GM19468 (cell line): Measurements from ENCODE around the gene EFCAB6.

ENCODE experiments used
- ATAC-seq: cut with Tn5 transposase; IDR thresholded peaks from one replicate; pipeline ENCODE4 v1.9.1; 2021; ENCODE audit warnings: mild to moderate bottlenecking, moderate library complexity, moderate number of reproducible peaks; ENCODE audit not compliant: unreplicated experiment; ENCODE audit errors: extremely low read depth

Gene EFCAB6

GRCh38 chr22:43812149-43812842 is at the start of gene EFCAB6:
EFCAB6 (minus strand) TSS chr22:43812305; CDS start chr22:43782318, 29,987 bp downstream.
- ATAC-seq, result peak; percentile 55

- ATAC-seq, result no peak
Observed at GRCh38 chr22:43861529-43861928, 49.4 kb upstream of the EFCAB6 start.

GRCh38 chr22:43860831-43861230 is 48.7 kb upstream of the EFCAB6 start:
- ATAC-seq, result no peak

GRCh38 chr22:43860126-43860525 is 48.0 kb upstream of the EFCAB6 start:
- ATAC-seq, result no peak

- no peak for ATAC-seq
Observed at GRCh38 chr22:43859621-43860020, 47.5 kb upstream of the EFCAB6 start.

- ATAC-seq, result no peak
Observed at GRCh38 chr22:43859176-43859575, 47.1 kb upstream of the EFCAB6 start.

- ATAC-seq, result no peak
Observed at GRCh38 chr22:43858156-43858895, 46.2 kb upstream of the EFCAB6 start.

- no peak for ATAC-seq
Observed at GRCh38 chr22:43857367-43857766, 45.3 kb upstream of the EFCAB6 start.

- ATAC-seq, result no peak
Observed at GRCh38 chr22:43855431-43855830, 43.3 kb upstream of the EFCAB6 start.

- no peak for ATAC-seq
Observed at GRCh38 chr22:43854786-43855271, 42.7 kb upstream of the EFCAB6 start.

GRCh38 chr22:43854121-43854785 is 42.1 kb upstream of the EFCAB6 start:
- ATAC-seq, result no peak

- no peak for ATAC-seq
Observed at GRCh38 chr22:43853328-43853931, 41.3 kb upstream of the EFCAB6 start.

- ATAC-seq, result no peak
Observed at GRCh38 chr22:43852573-43853327, 40.6 kb upstream of the EFCAB6 start.

- ATAC-seq, result no peak
Observed at GRCh38 chr22:43851979-43852307, 39.8 kb upstream of the EFCAB6 start.

- no peak for ATAC-seq
Observed at GRCh38 chr22:43851058-43851978, 39.2 kb upstream of the EFCAB6 start.

- ATAC-seq, result no peak
Observed at GRCh38 chr22:43850529-43850928, 38.4 kb upstream of the EFCAB6 start.

- ATAC-seq, result no peak
Observed at GRCh38 chr22:43849731-43850130, 37.6 kb upstream of the EFCAB6 start.

- no peak for ATAC-seq
Observed at GRCh38 chr22:43848366-43849171, 36.5 kb upstream of the EFCAB6 start.
